ENCODE measurements around the gene TRIO.

DNA sequence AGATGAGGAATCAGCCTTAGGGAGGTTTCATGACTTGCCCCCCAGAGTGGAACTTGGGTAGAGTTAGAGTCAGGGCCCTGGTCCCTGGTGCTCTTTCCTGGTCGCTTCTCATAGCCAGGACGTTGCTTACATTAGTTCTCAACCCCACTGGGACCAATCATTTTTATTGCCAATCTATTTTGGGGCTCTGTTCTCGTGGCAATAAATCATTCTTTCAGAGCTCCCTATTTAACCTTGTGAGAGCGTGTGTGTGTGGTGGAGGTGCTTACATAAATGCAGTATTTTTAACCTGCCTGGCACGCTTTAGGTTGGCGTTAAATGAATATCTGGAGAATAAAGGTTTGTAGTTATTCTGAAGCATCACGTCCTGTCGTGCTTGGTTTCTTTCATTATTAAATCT is 4.1 kb downstream of the TRIO start:
- TF ChIP-seq, protein P1, sequence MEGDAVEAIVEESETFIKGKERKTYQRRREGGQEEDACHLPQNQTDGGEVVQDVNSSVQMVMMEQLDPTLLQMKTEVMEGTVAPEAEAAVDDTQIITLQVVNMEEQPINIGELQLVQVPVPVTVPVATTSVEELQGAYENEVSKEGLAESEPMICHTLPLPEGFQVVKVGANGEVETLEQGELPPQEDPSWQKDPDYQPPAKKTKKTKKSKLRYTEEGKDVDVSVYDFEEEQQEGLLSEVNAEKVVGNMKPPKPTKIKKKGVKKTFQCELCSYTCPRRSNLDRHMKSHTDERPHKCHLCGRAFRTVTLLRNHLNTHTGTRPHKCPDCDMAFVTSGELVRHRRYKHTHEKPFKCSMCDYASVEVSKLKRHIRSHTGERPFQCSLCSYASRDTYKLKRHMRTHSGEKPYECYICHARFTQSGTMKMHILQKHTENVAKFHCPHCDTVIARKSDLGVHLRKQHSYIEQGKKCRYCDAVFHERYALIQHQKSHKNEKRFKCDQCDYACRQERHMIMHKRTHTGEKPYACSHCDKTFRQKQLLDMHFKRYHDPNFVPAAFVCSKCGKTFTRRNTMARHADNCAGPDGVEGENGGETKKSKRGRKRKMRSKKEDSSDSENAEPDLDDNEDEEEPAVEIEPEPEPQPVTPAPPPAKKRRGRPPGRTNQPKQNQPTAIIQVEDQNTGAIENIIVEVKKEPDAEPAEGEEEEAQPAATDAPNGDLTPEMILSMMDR (IDR thresholded peaks at IDR 0.05; ENCODE audit: extremely low read depth in 1 of 2, insufficient read depth in 1 of 2, low read depth in 1 of 2, low read length in 2 of 2) = no peak
- TF ChIP-seq GATA2 (IDR thresholded peaks at IDR 0.05; ENCODE audit: insufficient read depth, insufficient read length, low read depth, low read length) = no peak
- no peak for TF ChIP-seq POLR2A (IDR thresholded peaks at IDR 0.05; ENCODE audit: low read depth, low read length)
- TF ChIP-seq POLR2AphosphoS5 (IDR thresholded peaks at IDR 0.05; ENCODE audit: insufficient read depth, low read depth, low read length) = no peak
- TF ChIP-seq, protein P2, sequence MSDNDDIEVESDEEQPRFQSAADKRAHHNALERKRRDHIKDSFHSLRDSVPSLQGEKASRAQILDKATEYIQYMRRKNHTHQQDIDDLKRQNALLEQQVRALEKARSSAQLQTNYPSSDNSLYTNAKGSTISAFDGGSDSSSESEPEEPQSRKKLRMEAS (IDR thresholded peaks at IDR 0.05; ENCODE audit: insufficient read depth, insufficient read length) = no peak
- TF ChIP-seq EZH2 (IDR thresholded peaks at IDR 0.05; ENCODE audit: borderline replicate concordance, low read depth, low read length, severe bottlenecking) = no peak
- no peak for TF ChIP-seq MYC (IDR thresholded peaks at IDR 0.05; ENCODE audit: low read depth, low read length)
